Osteocyte (in vitro differentiated cells): ENCODE results near the gene LMAN1. TPM values are rescaled to one million over a fixed set of nuclear protein-coding genes. Genes with fewer than 3 reads are reported as not detected.

ENCODE experiments used
- DNase-seq: peaks from one replicate; pipeline ENCODE4 v3.0.0; 2021; ENCODE audit warnings: mixed read lengths; ENCODE audit not compliant: unreplicated experiment; ENCODE audit errors: extremely low spot score
- H3K27ac Mint-ChIP-seq: one replicate; pipeline ENCODE4 v1.8.0; 2021; ENCODE audit warnings: mild to moderate bottlenecking, mixed read lengths; ENCODE audit not compliant: unreplicated experiment
- H3K27me3 Mint-ChIP-seq: one replicate; pipeline ENCODE4 v1.8.0; 2021; ENCODE audit warnings: mixed read lengths; ENCODE audit not compliant: unreplicated experiment
- H3K36me3 Mint-ChIP-seq: one replicate; pipeline ENCODE4 v1.8.0; 2021; ENCODE audit warnings: mixed read lengths; ENCODE audit not compliant: unreplicated experiment
- H3K4me1 Mint-ChIP-seq: one replicate; pipeline ENCODE4 v1.8.0; 2021; ENCODE audit warnings: mixed read lengths; ENCODE audit not compliant: unreplicated experiment
- H3K4me3 Mint-ChIP-seq: one replicate; pipeline ENCODE4 v1.8.0; 2021; ENCODE audit warnings: mild to moderate bottlenecking, moderate library complexity, mixed read lengths; ENCODE audit not compliant: unreplicated experiment
- H3K9me3 Mint-ChIP-seq: one replicate; pipeline ENCODE4 v1.8.0; 2021; ENCODE audit warnings: mixed read lengths; ENCODE audit not compliant: unreplicated experiment
- CTCF ChIP-seq: fragments of 200-600 bp; sonication (generic); IDR thresholded peaks from 2 replicates; pipeline ENCODE4 v1.5.0; 2021; ENCODE audit warnings: antibody characterized with exemption, mild to moderate bottlenecking, moderate library complexity
- long read RNA-seq: library from polyadenylated mRNA; unstranded; transcript quantifications from one replicate; pipeline ENCODE4 v2.0.0, GENCODE V29; 2021
- total RNA-seq: library from RNA; stranded (reverse); gene quantifications from 2 replicates; pipeline ENCODE4 v1.2.1, GENCODE V29; 2021

The LMAN1 gene
- 93.2 and 94.7 TPM in 2 replicates for total RNA-seq
- long read RNA-seq, full-length matches to known transcripts = 55 of 152 reads
- long read RNA-seq, partial matches to known transcripts = 63 of 152 reads
- long read RNA-seq, other reads (novel, unspliced or antisense) = 34 of 152 reads

- Mint-ChIP-seq H3K9me3 (no peaks in the 10 kb centered on the region), H3K4me1 (peaks cover 30% of the 10 kb centered on the region), H3K27me3 (peaks cover 11% of the 10 kb centered on the region)
Observed at GRCh38 chr18:59358712-59359575, at the start of gene LMAN1. LMAN1 (minus strand) TSS chr18:59359265; CDS start chr18:59359244, 21 bp downstream.

GRCh38 chr18:59402432-59403090, 43.5 kb upstream of the LMAN1 start:
- TF ChIP-seq CTCF = peak; percentile 96
- Mint-ChIP-seq H3K9me3 (no peaks in the 10 kb centered on the region), H3K27ac (no peak overlapping the region), H3K36me3 (no peaks in the 10 kb centered on the region), H3K4me1 (no peaks in the 10 kb centered on the region), H3K4me3 (no peak overlapping the region), H3K27me3 (no peaks in the 10 kb centered on the region)
- DNase-seq = peak; percentile 87

More at GRCh38 chr18:59358712-59359575, at the start of gene LMAN1:
- Mint-ChIP-seq H3K27ac (peak within 1 kb of the TSS; percentile 95), H3K4me3 (peak within 1 kb of the TSS; percentile 100), H3K36me3 (peaks cover 7% of the 10 kb centered on the region)
- DNase-seq = peak; percentile 99
- no peak for TF ChIP-seq CTCF

- no peak overlapping the region for H3K4me3 Mint-ChIP-seq
- no peaks in the 10 kb centered on the region for H3K36me3 Mint-ChIP-seq
- no peak overlapping the region for H3K27ac Mint-ChIP-seq
- no peak for DNase-seq
- H3K4me1 Mint-ChIP-seq = no peaks in the 10 kb centered on the region
- no peak for TF ChIP-seq CTCF
- H3K9me3 Mint-ChIP-seq = no peaks in the 10 kb centered on the region
- peaks cover 4% of the 10 kb centered on the region for H3K27me3 Mint-ChIP-seq
Observed at GRCh38 chr18:59400407-59400806, 41.3 kb upstream of the LMAN1 start.

GRCh38 chr18:59395226-59396175, 36.4 kb upstream of the LMAN1 start:
- DNase-seq = peak; percentile 62
- Mint-ChIP-seq H3K4me3 (no peak overlapping the region), H3K36me3 (no peaks in the 10 kb centered on the region), H3K27me3 (peaks cover 4% of the 10 kb centered on the region), H3K27ac (no peak overlapping the region), H3K4me1 (no peaks in the 10 kb centered on the region), H3K9me3 (no peaks in the 10 kb centered on the region)
- no peak for TF ChIP-seq CTCF
